GM23338 (cell line): ENCODE results near the gene UBE2G1.

Source experiments
- CREB1 ChIP-seq: fragments of 250-450 bp; sonication (Bioruptor Pico); IDR thresholded peaks from 2 replicates; pipeline ENCODE4 v1.5.0; 2020; ENCODE audit warnings: low read depth, mild to moderate bottlenecking, moderate library complexity
- CTCF ChIP-seq, 2 experiments: fragments of 200-600 bp in 1 of 2; sonication (generic) in 1 of 2; conservative IDR thresholded peaks; 2 replicates each; pipeline versions ENCODE4 v1.5.1 to v1.6.1; 2016 to 2017; ENCODE audit warnings: antibody characterized with exemption in 2 of 2, low read depth in 2 of 2, mild to moderate bottlenecking in 2 of 2, moderate library complexity in 1 of 2
- EZH2 ChIP-seq: fragments of 200-600 bp; sonication (generic); IDR thresholded peaks from one replicate; pipeline ENCODE4 v1.8.0; 2017; ENCODE audit warnings: antibody characterized with exemption, mild to moderate bottlenecking, low read depth; ENCODE audit not compliant: unreplicated experiment
- EZH2phosphoT487 ChIP-seq: fragments of 200-600 bp; sonication (generic); IDR thresholded peaks from one replicate; pipeline ENCODE4 v1.8.1; 2018; ENCODE audit warnings: antibody characterized with exemption; ENCODE audit not compliant: unreplicated experiment
- JUNB ChIP-seq: IDR thresholded peaks from one replicate; pipeline ENCODE4 v1.6.1; 2016; ENCODE audit warnings: antibody characterized with exemption; ENCODE audit not compliant: unreplicated experiment
- NANOG ChIP-seq: IDR thresholded peaks from 2 replicates; pipeline ENCODE4 v1.6.1; 2016; ENCODE audit warnings: antibody characterized with exemption, borderline replicate concordance
- POLR2AphosphoS5 ChIP-seq: IDR thresholded peaks from 2 replicates; pipeline ENCODE4 v1.6.1; 2016; ENCODE audit warnings: antibody characterized with exemption, low read depth
- STAT1 ChIP-seq: IDR thresholded peaks from one replicate; pipeline ENCODE4 v1.6.1; 2016; ENCODE audit warnings: antibody characterized with exemption; ENCODE audit not compliant: unreplicated experiment
- ZNF114 ChIP-seq: fragments of 250-450 bp; sonication (Bioruptor Pico); IDR thresholded peaks from 2 replicates; pipeline ENCODE4 v1.5.0; 2020; ENCODE audit warnings: mild to moderate bottlenecking, moderate library complexity
- ZNF331 ChIP-seq: fragments of 250-450 bp; sonication (Bioruptor Pico); IDR thresholded peaks from 2 replicates; pipeline ENCODE4 v1.5.0; 2020; ENCODE audit warnings: low read depth, mild to moderate bottlenecking, moderate library complexity
- TF ChIP-seq, protein P1 (sequence below): IDR thresholded peaks from one replicate; pipeline ENCODE4 v1.6.1; 2018; ENCODE audit warnings: antibody characterized with exemption; ENCODE audit not compliant: unreplicated experiment
- TF ChIP-seq, protein P2 (sequence below): IDR thresholded peaks from 2 replicates; pipeline ENCODE4 v1.6.1; 2016; ENCODE audit warnings: antibody characterized with exemption

DNA sequence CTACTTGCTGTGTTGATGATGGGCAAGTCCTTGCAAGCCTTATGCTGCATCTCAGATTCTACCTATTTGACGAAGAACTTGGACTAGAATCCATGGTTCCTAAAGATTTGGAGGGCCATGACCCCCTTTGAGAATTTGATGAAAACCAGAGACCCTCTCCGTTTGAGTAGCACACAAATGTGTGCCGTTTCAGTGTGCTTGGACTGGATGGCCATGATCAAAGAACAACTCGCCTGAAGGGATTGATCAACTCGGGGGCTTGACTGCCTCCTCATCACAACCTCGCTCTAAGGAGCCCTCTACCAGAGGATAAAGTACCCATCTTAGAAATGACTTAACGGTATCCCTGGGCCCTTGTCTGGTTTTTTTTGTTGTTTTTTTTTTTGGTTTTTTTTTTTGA lies 99.9 kb downstream of the UBE2G1 start:
- no peak for TF ChIP-seq ZNF331
- no peak for TF ChIP-seq CTCF (conservative IDR thresholded peaks at IDR 0.05; ENCODE audit: low read depth in 2 of 2)
- TF ChIP-seq, protein P1, sequence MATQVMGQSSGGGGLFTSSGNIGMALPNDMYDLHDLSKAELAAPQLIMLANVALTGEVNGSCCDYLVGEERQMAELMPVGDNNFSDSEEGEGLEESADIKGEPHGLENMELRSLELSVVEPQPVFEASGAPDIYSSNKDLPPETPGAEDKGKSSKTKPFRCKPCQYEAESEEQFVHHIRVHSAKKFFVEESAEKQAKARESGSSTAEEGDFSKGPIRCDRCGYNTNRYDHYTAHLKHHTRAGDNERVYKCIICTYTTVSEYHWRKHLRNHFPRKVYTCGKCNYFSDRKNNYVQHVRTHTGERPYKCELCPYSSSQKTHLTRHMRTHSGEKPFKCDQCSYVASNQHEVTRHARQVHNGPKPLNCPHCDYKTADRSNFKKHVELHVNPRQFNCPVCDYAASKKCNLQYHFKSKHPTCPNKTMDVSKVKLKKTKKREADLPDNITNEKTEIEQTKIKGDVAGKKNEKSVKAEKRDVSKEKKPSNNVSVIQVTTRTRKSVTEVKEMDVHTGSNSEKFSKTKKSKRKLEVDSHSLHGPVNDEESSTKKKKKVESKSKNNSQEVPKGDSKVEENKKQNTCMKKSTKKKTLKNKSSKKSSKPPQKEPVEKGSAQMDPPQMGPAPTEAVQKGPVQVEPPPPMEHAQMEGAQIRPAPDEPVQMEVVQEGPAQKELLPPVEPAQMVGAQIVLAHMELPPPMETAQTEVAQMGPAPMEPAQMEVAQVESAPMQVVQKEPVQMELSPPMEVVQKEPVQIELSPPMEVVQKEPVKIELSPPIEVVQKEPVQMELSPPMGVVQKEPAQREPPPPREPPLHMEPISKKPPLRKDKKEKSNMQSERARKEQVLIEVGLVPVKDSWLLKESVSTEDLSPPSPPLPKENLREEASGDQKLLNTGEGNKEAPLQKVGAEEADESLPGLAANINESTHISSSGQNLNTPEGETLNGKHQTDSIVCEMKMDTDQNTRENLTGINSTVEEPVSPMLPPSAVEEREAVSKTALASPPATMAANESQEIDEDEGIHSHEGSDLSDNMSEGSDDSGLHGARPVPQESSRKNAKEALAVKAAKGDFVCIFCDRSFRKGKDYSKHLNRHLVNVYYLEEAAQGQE: no peak
- no peak for TF ChIP-seq EZH2
- no peak for TF ChIP-seq EZH2phosphoT487
- TF ChIP-seq POLR2AphosphoS5: no peak; the same call in 1 of the 2 replicates
- no peak for TF ChIP-seq STAT1
- TF ChIP-seq, protein P2, sequence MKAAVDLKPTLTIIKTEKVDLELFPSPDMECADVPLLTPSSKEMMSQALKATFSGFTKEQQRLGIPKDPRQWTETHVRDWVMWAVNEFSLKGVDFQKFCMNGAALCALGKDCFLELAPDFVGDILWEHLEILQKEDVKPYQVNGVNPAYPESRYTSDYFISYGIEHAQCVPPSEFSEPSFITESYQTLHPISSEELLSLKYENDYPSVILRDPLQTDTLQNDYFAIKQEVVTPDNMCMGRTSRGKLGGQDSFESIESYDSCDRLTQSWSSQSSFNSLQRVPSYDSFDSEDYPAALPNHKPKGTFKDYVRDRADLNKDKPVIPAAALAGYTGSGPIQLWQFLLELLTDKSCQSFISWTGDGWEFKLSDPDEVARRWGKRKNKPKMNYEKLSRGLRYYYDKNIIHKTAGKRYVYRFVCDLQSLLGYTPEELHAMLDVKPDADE: no peak
- no peak for TF ChIP-seq CREB1 (CRISPR knock-in tag)
- no peak for TF ChIP-seq JUNB
- no peak for TF ChIP-seq ZNF114 (CRISPR knock-in tag)
- no peak for TF ChIP-seq NANOG
